Stomach (tissue), 4 donors: ENCODE data around the gene GABRB3.

Source experiments
- CTCF ChIP-seq, 7 experiments: fragments of 450-650 bp in 4 of 7; fragments of 200-600 bp in 3 of 7; sonication (generic) in 3 of 7; IDR thresholded peaks; one replicate each; pipeline ENCODE4 v1.5.1; 2016 to 2019; ENCODE audit warnings: antibody characterized with exemption in 7 of 7, control low read depth in 2 of 7, mild to moderate bottlenecking in 1 of 7
- POLR2A ChIP-seq, 4 donors: fragments of 450-650 bp; IDR thresholded peaks; one replicate each; pipeline ENCODE4 v1.6.1; 2016; ENCODE audit warnings: antibody characterized with exemption in 4 of 4, control low read depth in 2 of 4, mild to moderate bottlenecking in 1 of 4, moderate library complexity in 1 of 4

- no peak for TF ChIP-seq POLR2A (IDR thresholded peaks at IDR 0.05)
- no peak for TF ChIP-seq CTCF (IDR thresholded peaks at IDR 0.05)
Observed at GRCh38 chr15:26772154-26773066, at the start of gene GABRB3.
